D721Med (cell line): ENCODE measurements around the gene ZFYVE21.

ENCODE experiments used
- DNase-seq: peaks from one replicate; pipeline ENCODE4 v3.0.0; 2011; ENCODE audit warnings: low spot score; ENCODE audit not compliant: insufficient read length
- FAIRE-seq: peaks from 2 replicates; lab custom pipeline; 2011; peaks lifted over from hg19 to GRCh38; lab: Jason Lieb, UNC
- CTCF ChIP-seq: IDR thresholded peaks from 2 replicates; pipeline ENCODE4 v1.5.1; 2012; ENCODE audit warnings: mild to moderate bottlenecking, control low read depth; ENCODE audit not compliant: insufficient read depth; ENCODE audit errors: missing control alignments

Gene ZFYVE21

GRCh38 chr14:103758059-103758776 lies 42.6 kb downstream of the ZFYVE21 start:
- TF ChIP-seq CTCF: no peak
- DNase-seq (no peak), FAIRE-seq (no peak)

GRCh38 chr14:103762036-103762435 lies 46.4 kb downstream of the ZFYVE21 start:
- DNase-seq: no peak
- FAIRE-seq: no peak
- TF ChIP-seq CTCF: no peak

- FAIRE-seq: no peak
- no peak for DNase-seq
- no peak for TF ChIP-seq CTCF
These were observed 46.9 kb downstream of the ZFYVE21 start for GRCh38 chr14:103762541-103762940.

- FAIRE-seq: no peak
- no peak for DNase-seq
- no peak for TF ChIP-seq CTCF
These were observed 48.3 kb downstream of the ZFYVE21 start for GRCh38 chr14:103763730-103764488.

GRCh38 chr14:103765526-103765925 lies 49.9 kb downstream of the ZFYVE21 start:
- TF ChIP-seq CTCF: no peak
- DNase-seq (no peak), FAIRE-seq (no peak)

- FAIRE-seq (no peak), DNase-seq (no peak)
- TF ChIP-seq CTCF: no peak
These were observed 51.8 kb downstream of the ZFYVE21 start for GRCh38 chr14:103767336-103767894.
